SU-DHL-6 (cell line): Measurements from ENCODE around the gene GKN1.
"Not testable (repeated sequence)": the region's sequence is repeated elsewhere in the genome, so short reads cannot be mapped to it uniquely, and the experiment has no call there.

Experiments
- H2AFZ ChIP-seq: fragments of 200-600 bp; sonication (generic); 2 replicates; pipeline ENCODE4 v1.6.1; 2014; ENCODE audit warnings: low read depth, mild to moderate bottlenecking, moderate library complexity, mixed read lengths, antibody characterized with exemption, low read length; ENCODE audit not compliant: severe bottlenecking
- H3F3A ChIP-seq: fragments of 200-600 bp; shearing (Covaris generic); 2 replicates; pipeline ENCODE4 v1.6.0; 2016; ENCODE audit warnings: antibody characterized with exemption, mild to moderate bottlenecking; ENCODE audit not compliant: insufficient read depth
- H3K27ac ChIP-seq: fragments of 200-600 bp; sonication (generic); 2 replicates; pipeline ENCODE4 v1.5.1; 2016; ENCODE audit warnings: low read depth, mild to moderate bottlenecking, low read length, moderate library complexity, mixed read lengths
- H3K27me3 ChIP-seq: fragments of 200-600 bp; sonication (generic), shearing (Covaris generic); 2 replicates; pipeline ENCODE4 v1.6.0; 2014; ENCODE audit warnings: mild to moderate bottlenecking, low read length
- H3K36me3 ChIP-seq: fragments of 200-600 bp; sonication (generic); 2 replicates; pipeline ENCODE4 v1.6.1; 2014; ENCODE audit warnings: mild to moderate bottlenecking, low read length, mixed read lengths
- H3K4me2 ChIP-seq: fragments of 300-600, 200-600 bp; shearing (Covaris generic), sonication (generic); 2 replicates; pipeline ENCODE4 v1.6.0; 2014; ENCODE audit warnings: low read length, low read depth, mild to moderate bottlenecking; ENCODE audit not compliant: poor library complexity, severe bottlenecking
- H3K4me3 ChIP-seq: fragments of 200-600 bp; sonication (generic); 2 replicates; pipeline ENCODE4 v1.5.1; 2014; ENCODE audit warnings: antibody characterized with exemption, low read length, mild to moderate bottlenecking, mixed read lengths; ENCODE audit not compliant: insufficient read depth, poor library complexity, severe bottlenecking
- H3K79me2 ChIP-seq: fragments of 200-600 bp; sonication (generic); 2 replicates; pipeline ENCODE4 v1.6.1; 2014; ENCODE audit warnings: mild to moderate bottlenecking, low read length, moderate library complexity; ENCODE audit not compliant: insufficient read depth
- H3K9ac ChIP-seq: fragments of 200-600 bp; sonication (generic); 2 replicates; pipeline ENCODE4 v1.7.0; 2014; ENCODE audit warnings: mild to moderate bottlenecking, low read length
- H3K9me2 ChIP-seq: fragments of 200-600 bp; sonication (generic); replicated peaks from 2 replicates; pipeline ENCODE4 v1.6.1; 2014; ENCODE audit warnings: low read length; ENCODE audit not compliant: insufficient read depth
- H3K9me3 ChIP-seq: fragments of 200-600 bp; sonication (generic); 2 replicates; pipeline ENCODE4 v1.6.1; 2014; ENCODE audit warnings: low read length, mixed read lengths; ENCODE audit not compliant: insufficient read depth
- H4K20me1 ChIP-seq: fragments of 200-600 bp; sonication (generic); 2 replicates; pipeline ENCODE4 v1.6.1; 2014; ENCODE audit warnings: low read depth, mild to moderate bottlenecking, antibody characterized with exemption, low read length, moderate library complexity, mixed read lengths
- EZH2phosphoT487 ChIP-seq: fragments of 200-600 bp; sonication (generic), shearing (Covaris generic); conservative IDR thresholded peaks from 2 replicates; pipeline ENCODE4 v1.6.1; 2018; ENCODE audit warnings: mild to moderate bottlenecking, antibody characterized with exemption, low read length, moderate library complexity, mixed read lengths
- TF ChIP-seq, protein P1 (sequence below): fragments of 200-600 bp; sonication (generic); IDR thresholded peaks from one replicate; pipeline ENCODE4 v1.5.1; 2017; ENCODE audit warnings: antibody characterized with exemption, mild to moderate bottlenecking, low read length, moderate library complexity; ENCODE audit not compliant: insufficient read depth, poor library complexity, severe bottlenecking

Gene GKN1

DNA sequence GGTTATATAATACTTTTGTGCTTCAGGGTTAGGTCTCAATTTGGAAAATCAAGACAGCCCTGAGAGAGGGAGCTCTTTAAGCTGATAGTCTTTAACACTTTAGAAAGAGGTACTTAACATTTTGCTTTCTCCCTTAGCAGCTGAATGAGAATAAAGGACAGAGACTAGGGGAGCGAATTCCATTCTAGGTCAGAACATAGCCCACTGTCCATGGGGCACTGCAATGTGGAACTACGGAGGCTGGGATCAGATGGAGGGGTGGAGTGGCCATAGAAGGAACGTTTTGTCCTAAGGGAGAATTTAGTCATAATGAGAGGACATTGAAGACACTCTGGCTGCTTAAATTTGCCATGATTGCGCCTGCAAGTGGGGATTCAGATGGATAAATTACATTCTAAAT is 22.5 kb upstream of the GKN1 start:
- Histone ChIP-seq H3K9me2 (no peaks in the 10 kb centered on the region), H3K79me2 (no peaks in the 10 kb centered on the region), H3F3A (no peaks in the 10 kb centered on the region), H3K36me3 (no peaks in the 10 kb centered on the region), H3K4me3 (no peak overlapping the region), H2AFZ (no peak overlapping the region), H3K9ac (no peak overlapping the region), H3K9me3 (no peaks in the 10 kb centered on the region), H3K27ac (no peak overlapping the region), H4K20me1 (peaks cover 4% of the 10 kb centered on the region; the same call in 1 of the 2 replicates), H3K27me3 (no peaks in the 10 kb centered on the region), H3K4me2 (no peak overlapping the region)
- TF ChIP-seq, protein P1, sequence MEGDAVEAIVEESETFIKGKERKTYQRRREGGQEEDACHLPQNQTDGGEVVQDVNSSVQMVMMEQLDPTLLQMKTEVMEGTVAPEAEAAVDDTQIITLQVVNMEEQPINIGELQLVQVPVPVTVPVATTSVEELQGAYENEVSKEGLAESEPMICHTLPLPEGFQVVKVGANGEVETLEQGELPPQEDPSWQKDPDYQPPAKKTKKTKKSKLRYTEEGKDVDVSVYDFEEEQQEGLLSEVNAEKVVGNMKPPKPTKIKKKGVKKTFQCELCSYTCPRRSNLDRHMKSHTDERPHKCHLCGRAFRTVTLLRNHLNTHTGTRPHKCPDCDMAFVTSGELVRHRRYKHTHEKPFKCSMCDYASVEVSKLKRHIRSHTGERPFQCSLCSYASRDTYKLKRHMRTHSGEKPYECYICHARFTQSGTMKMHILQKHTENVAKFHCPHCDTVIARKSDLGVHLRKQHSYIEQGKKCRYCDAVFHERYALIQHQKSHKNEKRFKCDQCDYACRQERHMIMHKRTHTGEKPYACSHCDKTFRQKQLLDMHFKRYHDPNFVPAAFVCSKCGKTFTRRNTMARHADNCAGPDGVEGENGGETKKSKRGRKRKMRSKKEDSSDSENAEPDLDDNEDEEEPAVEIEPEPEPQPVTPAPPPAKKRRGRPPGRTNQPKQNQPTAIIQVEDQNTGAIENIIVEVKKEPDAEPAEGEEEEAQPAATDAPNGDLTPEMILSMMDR: no peak
- no peak for TF ChIP-seq EZH2phosphoT487

GRCh38 chr2:68952887-68953521 is 21.4 kb upstream of the GKN1 start, which contains the start of gene GKN2:
TSS of gene GKN2 (minus strand) at chr2:68952893. CDS start at chr2:68952861, 32 bp downstream.
- Histone ChIP-seq H3K4me3 (no peak within 1 kb of the TSS), H2AFZ (no peak within 1 kb of the TSS), H3K27ac (no peak within 1 kb of the TSS), H3F3A (no peaks in the 10 kb centered on the region), H3K27me3 (no peaks in the 10 kb centered on the region), H3K9ac (no peak within 1 kb of the TSS), H3K9me3 (no peaks in the 10 kb centered on the region), H3K9me2 (no peaks in the 10 kb centered on the region), H3K36me3 (no peaks in the 10 kb centered on the region), H4K20me1 (peaks cover 4% of the 10 kb centered on the region; the same call in 1 of the 2 replicates), H3K4me2 (no peak within 1 kb of the TSS), H3K79me2 (no peaks in the 10 kb centered on the region)
- TF ChIP-seq, protein P1: no peak
- TF ChIP-seq EZH2phosphoT487: no peak

DNA sequence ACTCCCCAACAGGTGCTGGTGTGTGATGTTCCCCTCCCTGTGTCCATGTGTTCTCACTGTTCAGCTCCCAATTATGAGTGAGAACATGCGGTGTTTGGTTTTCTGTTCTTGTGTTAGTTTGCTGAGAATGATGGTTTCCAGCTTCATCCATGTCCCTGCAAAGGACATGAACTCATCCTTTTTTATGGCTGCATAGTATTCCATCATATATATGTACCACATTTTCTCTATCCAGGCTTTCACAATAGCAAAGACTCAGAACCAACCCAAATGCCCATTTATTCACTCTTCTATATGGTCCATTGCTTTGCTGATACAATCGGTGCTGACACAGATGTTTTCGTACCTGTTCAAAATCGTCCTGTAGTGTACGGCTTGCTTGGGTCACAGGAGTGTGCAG is 19.0 kb upstream of the GKN1 start:
- not testable (repeated sequence) for H2AFZ ChIP-seq, H3K79me2 ChIP-seq, H3K27me3 ChIP-seq, H3F3A ChIP-seq, H3K27ac ChIP-seq, H3K9ac ChIP-seq, H3K9me3 ChIP-seq, H3K9me2 ChIP-seq, H4K20me1 ChIP-seq, H3K4me2 ChIP-seq, H3K4me3 ChIP-seq, H3K36me3 ChIP-seq

DNA sequence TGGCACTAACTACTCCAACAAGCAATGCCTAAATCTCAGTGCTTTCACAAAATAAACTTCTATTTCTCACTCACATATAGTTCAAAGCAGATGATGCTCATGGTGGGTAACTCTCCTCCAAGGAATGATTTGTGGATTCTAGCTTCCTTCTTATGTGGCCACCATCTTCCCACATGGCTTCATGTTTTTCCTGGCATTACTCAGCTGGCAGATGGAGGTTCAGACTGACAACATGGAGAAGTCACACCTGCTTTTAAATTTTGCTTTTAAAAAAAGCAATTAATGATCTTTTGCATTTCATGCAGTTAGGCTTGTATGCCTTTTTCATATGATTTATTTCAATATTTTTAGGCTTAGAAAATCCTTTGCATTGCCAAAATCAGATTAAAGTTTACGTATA is 15.4 kb upstream of the GKN1 start:
- no peaks in the 10 kb centered on the region for H3K27me3 ChIP-seq
- H3K27ac ChIP-seq: no peak overlapping the region
- no peaks in the 10 kb centered on the region for H3K36me3 ChIP-seq
- H3K9me3 ChIP-seq: no peaks in the 10 kb centered on the region
- no peaks in the 10 kb centered on the region for H3K79me2 ChIP-seq
- no peak overlapping the region for H3K4me3 ChIP-seq
- H3F3A ChIP-seq: no peaks in the 10 kb centered on the region
- H4K20me1 ChIP-seq: peaks cover 4% of the 10 kb centered on the region; the same call in 1 of the 2 replicates
- H3K9ac ChIP-seq: no peak overlapping the region
- no peaks in the 10 kb centered on the region for H3K9me2 ChIP-seq
- H3K4me2 ChIP-seq: no peak overlapping the region
- no peak for TF ChIP-seq EZH2phosphoT487
- TF ChIP-seq, protein P1: no peak
- no peak overlapping the region for H2AFZ ChIP-seq
